ENCODE measurements around the gene ZBTB40. TPM values are rescaled to one million over a fixed set of nuclear protein-coding genes. Genes with fewer than 3 reads are reported as not detected.

ZBTB40 gene
- total RNA-seq, 1 donor from 2014 or later = 14.9 TPM

GRCh38 chr1:22420455-22421053, 31.1 kb upstream of the ZBTB40 start:
- peak; percentile 89 for DNase-seq (ENCODE audit: low spot score)
- H3K27ac Mint-ChIP-seq = no peak overlapping the region

GRCh38 chr1:22426781-22427180, 24.9 kb upstream of the ZBTB40 start:
- no peaks in the 10 kb centered on the region for H3K27me3 ChIP-seq
- no peak overlapping the region for H3K4me2 ChIP-seq
- no peak for DNase-seq (ENCODE audit: low spot score)
- H3K4me3 ChIP-seq = no peak overlapping the region
- H3F3A ChIP-seq (ENCODE audit: low read depth) = no peaks in the 10 kb centered on the region
- H3K4me1 ChIP-seq = no peaks in the 10 kb centered on the region
- no peak overlapping the region for H2AFZ ChIP-seq (replicated peaks)
- peaks cover 5% of the 10 kb centered on the region for H3K27me3 Mint-ChIP-seq (ENCODE audit: insufficient read depth, low read depth)
- H3K4me1 Mint-ChIP-seq = no peaks in the 10 kb centered on the region
- no peak overlapping the region for H3K27ac Mint-ChIP-seq
- no peak overlapping the region for H3K27ac ChIP-seq
- H3K4me3 Mint-ChIP-seq = no peak overlapping the region
- no peak for TF ChIP-seq CTCF (IDR thresholded peaks at IDR 0.05)
- no peaks in the 10 kb centered on the region for H4K20me1 ChIP-seq (ENCODE audit: low read depth)
- H3K9me3 ChIP-seq (ENCODE audit: low read depth) = no peaks in the 10 kb centered on the region
- H3K36me3 ChIP-seq = no peaks in the 10 kb centered on the region
- no peaks in the 10 kb centered on the region for H3K79me2 ChIP-seq (ENCODE audit: low read depth)
- no peaks in the 10 kb centered on the region for H3K36me3 Mint-ChIP-seq
- H3K9me3 Mint-ChIP-seq = no peaks in the 10 kb centered on the region
- no peak overlapping the region for H3K9ac ChIP-seq

More at GRCh38 chr1:22420455-22421053, 31.1 kb upstream of the ZBTB40 start:
- Mint-ChIP-seq H3K36me3 (no peaks in the 10 kb centered on the region), H3K27me3 (ENCODE audit: insufficient read depth, low read depth) (peaks cover 11% of the 10 kb centered on the region), H3K4me1 (peaks cover 26% of the 10 kb centered on the region), H3K9me3 (no peaks in the 10 kb centered on the region), H3K4me3 (no peak overlapping the region)
- Histone ChIP-seq H2AFZ (replicated peaks) (no peak overlapping the region), H4K20me1 (ENCODE audit: low read depth) (no peaks in the 10 kb centered on the region), H3F3A (ENCODE audit: low read depth) (no peaks in the 10 kb centered on the region), H3K9me3 (ENCODE audit: low read depth) (no peaks in the 10 kb centered on the region), H3K36me3 (no peaks in the 10 kb centered on the region), H3K4me2 (no peak overlapping the region), H3K27ac (no peak overlapping the region), H3K4me1 (no peaks in the 10 kb centered on the region), H3K27me3 (peaks cover 6% of the 10 kb centered on the region), H3K4me3 (no peak overlapping the region), H3K79me2 (ENCODE audit: low read depth) (no peaks in the 10 kb centered on the region), H3K9ac (no peak overlapping the region)
- TF ChIP-seq EZH2 (IDR thresholded peaks at IDR 0.05) = no peak
- no peak for TF ChIP-seq EZH2phosphoT487 (IDR thresholded peaks at IDR 0.05)
- peak; percentile 83 for TF ChIP-seq CTCF (IDR thresholded peaks at IDR 0.05)

- Mint-ChIP-seq H3K4me1 (no peaks in the 10 kb centered on the region), H3K9me3 (no peaks in the 10 kb centered on the region), H3K27me3 (ENCODE audit: insufficient read depth, low read depth) (peaks cover 2% of the 10 kb centered on the region), H3K4me3 (no peak overlapping the region), H3K36me3 (no peaks in the 10 kb centered on the region), H3K27ac (no peak overlapping the region)
- Histone ChIP-seq H3K27ac (no peak overlapping the region), H3K9ac (no peak overlapping the region), H3K4me3 (peak overlapping the region; percentile 43), H3K4me1 (no peaks in the 10 kb centered on the region), H3F3A (ENCODE audit: low read depth) (no peaks in the 10 kb centered on the region), H3K9me3 (ENCODE audit: low read depth) (no peaks in the 10 kb centered on the region), H3K79me2 (ENCODE audit: low read depth) (no peaks in the 10 kb centered on the region), H2AFZ (replicated peaks) (peak overlapping the region; percentile 98), H3K27me3 (no peaks in the 10 kb centered on the region), H4K20me1 (ENCODE audit: low read depth) (no peaks in the 10 kb centered on the region), H3K36me3 (no peaks in the 10 kb centered on the region), H3K4me2 (peak overlapping the region; percentile 65)
- peak; percentile 55 for DNase-seq (ENCODE audit: low spot score)
- TF ChIP-seq EZH2 (IDR thresholded peaks at IDR 0.05) = no peak
- TF ChIP-seq EZH2phosphoT487 (IDR thresholded peaks at IDR 0.05) = no peak
- no peak for TF ChIP-seq CTCF (IDR thresholded peaks at IDR 0.05)
Observed at GRCh38 chr1:22428672-22429071, 23.0 kb upstream of the ZBTB40 start.

All from neural progenitor cell (in vitro differentiated cells).